NCI-H2196 treated with DMSO at 0.1 percent for 48 hours (cell line): ENCODE data around the gene TSPAN14.
"Not testable (repeated sequence)": the region's sequence is repeated elsewhere in the genome, so short reads cannot be mapped to it uniquely, and the experiment has no call there.

ENCODE experiments used
- DNase-seq: peaks from one replicate; lab custom pipeline; 2025; ENCODE audit not compliant: unreplicated experiment; lab: John Stamatoyannopoulos, UW

TSPAN14 gene

DNA sequence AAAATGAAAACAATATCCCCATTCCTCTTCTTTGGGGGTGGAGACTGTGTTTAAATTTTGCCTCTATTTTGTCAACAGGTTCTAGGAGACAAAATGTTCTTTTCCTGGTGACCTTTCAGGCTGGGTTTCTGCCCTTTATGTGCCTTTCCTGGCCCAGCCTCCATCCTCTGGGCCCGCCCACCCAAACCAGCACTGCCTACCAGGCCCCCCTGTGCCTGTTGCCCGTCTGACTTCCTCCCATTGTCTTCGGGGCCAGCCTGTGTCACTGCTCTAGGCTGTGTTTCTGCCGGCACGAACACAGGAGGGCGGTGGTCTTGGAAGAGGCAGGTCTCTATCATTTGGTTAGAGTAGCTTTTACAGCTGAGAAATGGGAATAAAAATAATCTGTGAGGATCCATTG, 13.9 kb downstream of the TSPAN14 start:
- DNase-seq = no peak

DNA sequence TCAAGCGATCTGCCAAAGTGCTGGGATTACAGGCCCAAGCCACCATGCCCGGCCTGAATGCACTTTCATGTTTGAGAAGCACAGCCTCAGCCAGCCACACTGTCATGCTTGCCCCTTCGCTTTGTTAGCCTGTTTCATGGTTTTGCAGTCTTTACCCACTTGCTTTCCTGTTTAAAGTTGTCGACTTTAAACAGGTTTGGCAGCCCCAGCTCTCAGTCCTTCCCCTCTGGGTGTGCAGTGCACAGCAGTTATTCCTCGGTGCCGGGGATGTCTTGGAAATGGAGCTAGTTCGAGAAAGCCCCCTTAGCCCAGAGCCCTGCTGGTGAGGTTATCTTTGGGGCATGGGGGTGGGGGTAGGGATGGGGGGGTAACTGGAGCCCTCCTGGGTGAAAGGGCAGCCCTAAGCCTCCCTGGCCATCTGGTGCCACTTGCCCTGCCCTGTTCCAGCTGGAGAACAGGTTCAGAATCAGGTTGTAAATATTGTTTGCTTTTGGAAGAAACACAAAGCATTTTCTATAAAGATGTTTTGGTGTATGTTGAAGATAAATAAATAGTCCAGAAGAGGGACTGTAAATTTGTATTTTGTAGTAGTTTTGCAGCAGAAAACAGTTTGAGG, 14.8 kb downstream of the TSPAN14 start:
- DNase-seq = no peak

DNA sequence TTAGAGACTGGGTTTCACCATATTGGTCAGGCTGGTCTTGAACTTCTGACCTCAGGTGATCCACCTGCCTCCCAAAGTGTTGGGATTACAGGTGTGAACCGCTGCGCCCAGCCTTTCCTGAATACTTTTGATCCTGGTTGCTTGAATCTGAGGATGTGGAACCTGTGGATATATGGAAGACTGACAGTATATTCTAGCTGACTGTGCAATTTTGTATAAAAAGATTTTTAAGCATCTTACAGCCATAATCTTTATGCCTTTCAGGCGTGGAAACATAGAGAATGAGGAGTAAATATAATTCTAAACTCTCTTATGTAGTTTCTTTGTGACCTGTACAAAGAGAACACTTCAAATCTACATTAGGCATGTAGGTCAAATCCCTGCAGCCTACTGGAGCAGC, 16.2 kb downstream of the TSPAN14 start:
- no peak for DNase-seq

DNA sequence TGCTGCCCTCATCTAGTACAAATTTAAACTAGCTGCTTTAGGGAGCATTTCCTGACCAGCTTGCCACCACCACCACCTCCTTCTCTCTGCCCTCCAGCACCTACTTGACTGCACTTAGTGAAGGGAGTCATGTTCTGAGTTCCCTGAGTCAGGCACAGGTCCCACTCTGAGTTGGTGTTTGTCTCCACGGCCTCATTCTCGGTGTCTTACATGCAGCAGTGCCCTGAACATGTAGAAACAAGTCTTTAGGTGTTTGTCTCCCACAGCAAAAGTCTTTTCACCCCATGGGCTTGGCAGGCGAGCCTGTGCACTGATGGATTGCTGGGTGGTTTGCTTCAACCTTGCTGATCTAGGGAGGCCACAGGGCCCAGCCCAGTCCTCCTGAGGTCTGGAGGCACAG, 16.9 kb downstream of the TSPAN14 start:
- no peak for DNase-seq

DNA sequence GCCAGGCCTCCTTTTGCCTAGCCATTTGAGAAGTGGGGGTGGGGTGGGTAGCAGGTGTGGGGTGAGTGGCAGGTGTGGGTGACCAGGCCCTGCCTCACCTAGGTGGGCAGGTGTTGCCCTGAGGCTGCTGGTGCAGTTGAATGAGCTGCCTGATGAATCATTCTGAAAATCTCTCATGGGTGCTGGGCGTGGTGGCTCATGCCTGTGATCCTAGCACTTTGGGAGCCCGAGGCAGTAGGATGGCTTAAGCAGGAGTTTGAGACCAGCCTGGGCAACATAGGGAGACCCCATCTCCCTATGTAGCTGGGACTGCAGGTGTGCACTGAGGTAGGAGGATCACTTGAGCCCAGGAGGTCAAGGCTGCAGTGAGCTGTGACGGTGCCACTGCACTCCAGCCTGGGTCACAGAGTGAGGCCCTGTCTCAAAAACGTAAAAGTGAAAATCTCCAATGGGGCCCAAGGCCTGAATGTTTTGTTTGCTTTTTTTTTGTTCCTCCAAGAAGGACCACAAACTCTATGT, 17.7 kb downstream of the TSPAN14 start:
- DNase-seq = no peak

DNA sequence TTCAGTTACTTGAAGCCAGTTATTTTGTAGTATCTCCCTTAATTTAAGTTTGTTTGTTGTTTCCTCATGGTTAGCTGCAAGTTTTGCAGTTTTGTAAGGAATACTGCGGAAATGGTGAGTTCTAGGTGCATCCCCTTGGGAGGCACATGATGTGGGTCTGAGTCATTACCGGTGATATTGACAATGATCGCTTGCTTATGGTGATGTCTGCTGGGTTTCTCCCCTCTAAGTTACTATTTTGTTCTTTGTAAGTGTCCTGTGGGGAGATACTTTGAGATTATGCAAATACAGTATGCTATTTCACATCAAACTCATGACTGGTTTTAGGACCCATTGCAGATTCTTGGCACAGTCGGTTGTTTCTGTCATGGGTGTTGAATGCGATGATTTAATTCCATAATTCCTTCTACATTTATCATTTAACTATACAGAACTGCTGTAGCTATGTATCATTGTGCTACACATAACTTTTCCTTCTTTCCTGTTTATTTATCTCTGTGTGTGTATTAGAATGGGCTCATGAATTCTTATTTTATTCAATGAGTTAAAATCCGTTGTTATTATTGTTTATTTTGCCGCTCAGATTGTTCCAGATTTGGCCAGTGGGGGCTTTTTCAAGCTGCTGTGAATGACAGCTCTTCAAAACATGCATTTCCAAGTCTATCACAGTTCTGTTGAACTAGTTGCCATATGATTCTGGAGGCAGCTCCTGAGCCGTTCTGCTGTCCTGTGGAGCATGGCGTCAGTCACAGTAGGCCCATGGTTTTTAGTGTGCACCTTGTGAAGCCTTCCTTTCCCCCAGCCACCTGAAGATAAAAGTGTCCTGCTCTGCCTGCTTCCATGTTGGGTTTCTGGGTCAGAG, 18.4 kb downstream of the TSPAN14 start:
- no peak for DNase-seq

DNA sequence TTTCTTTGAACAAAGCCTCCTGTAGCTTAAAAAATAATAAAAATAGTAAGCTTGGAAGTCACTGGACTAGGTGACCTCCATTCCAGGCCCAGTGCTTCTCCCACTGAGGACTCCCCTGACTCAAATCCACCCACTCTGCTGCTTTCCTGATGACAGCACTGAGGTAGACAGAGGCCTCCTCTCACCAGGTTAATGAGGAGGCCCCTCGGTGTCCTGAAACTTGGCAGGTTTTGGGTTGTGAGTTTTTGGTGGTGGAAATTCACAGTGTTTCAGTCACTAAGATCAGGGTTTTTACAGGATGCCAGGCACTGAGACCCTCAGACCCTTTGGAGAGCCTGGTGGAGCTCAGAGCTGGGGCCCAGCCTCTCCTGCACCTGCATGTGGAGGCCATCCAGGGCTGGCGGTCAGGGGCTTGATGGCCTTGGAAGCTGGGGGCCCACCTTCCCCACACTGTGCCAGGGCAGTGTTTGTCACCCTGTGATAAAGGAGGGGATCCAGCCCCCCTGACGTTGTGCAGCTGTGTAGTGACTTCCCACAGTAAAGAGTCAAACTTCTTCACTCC, 19.1 kb downstream of the TSPAN14 start:
- no peak for DNase-seq

DNA sequence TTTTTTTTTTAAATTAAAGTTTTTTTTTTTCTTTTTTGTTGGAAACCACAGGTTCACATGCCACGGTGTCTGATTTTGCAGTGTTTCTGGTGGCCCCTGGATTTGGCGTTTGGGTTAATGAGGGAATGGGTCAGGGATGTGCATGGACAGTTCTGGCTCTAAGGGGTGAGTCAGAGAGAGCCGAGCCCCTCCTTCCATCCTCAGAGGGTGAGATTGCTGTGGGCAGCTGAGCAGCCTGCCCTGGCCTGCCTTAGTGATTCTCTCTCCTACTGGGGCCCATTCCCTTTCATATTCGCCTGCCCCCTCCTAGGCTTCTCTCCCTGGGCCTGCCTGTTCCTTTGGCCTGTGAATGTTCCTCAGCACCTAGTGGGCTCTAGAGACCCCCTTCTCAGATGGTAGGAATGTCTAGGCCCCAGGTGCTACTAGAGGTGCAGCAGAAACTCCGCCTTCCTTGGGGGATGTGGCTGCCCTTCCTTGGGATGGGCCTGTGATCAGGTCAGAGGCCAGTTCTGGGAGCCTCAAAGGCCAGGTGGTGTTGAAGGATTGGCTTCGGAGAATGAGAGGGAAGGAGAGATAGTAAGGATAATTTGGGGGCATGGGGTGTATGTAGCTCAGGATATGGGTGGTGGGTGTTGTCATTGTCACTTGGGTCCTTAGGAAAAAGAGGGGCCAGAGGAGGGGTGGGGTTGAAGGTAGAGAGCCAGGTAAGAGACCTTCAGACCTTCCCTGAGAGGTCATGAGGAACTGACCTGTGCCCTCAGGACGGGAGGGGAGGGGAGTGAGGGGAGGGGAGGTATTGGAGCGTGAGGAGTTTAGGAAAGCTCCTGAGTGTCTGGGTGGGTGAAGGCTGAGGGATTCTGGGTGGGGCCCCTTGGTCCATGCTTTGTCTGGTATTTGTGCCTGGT, 19.8 kb downstream of the TSPAN14 start:
- no peak for DNase-seq

DNA sequence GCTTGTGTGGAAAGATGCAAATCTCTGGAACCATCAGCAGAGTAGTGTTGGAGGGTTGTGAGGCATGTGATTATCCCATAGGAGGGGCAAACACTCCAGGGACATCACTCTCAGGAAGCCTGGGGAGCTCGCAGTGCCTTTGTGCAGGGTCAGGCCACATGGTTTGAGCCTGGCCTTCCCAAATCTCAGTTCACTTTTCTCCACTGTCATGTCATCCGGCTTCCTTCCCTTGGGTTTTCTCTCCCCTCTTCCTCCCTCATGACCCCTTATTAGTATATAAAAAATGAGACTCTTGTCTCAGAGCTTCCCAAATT, 20.4 kb downstream of the TSPAN14 start:
- DNase-seq = no peak

DNA sequence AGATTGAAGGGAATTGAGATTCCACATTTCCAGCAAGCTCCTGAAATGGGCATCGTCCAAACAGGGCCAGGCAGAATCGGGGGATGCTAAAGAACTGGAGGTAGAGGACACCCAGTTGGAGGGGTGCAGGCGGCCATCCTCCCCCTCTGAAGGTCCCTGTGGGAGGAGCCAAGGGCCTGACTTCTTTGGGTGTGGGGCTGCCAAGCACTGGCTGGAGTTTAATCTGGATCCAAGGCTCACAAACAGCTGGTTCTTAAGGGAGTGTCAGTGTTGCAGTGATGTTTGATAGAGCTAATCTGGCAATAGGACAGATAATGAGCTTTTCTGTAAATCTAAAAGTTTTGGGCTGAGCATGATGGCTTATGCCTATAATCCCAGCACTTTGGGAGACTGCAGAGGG, 20.8 kb downstream of the TSPAN14 start:
- DNase-seq = no peak

DNA sequence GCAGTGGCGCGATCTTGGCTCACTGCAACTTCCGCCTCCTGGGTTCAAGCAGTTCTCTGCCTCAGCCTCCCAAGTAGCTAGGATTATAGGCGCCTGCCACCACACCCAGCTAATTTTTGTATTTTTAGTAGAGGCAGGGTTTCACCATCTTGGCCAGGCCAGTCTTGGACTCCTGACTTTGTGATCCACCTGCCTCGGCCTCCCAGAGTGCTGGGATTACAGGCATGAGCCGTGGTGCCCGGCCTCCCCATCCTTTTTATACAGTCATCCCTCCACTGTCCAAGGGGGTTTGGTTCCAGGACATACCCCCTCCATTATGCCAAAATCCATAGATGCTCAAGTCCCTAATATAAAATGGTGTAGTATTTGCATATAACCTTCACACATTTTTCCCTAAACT, 21.5 kb downstream of the TSPAN14 start:
- DNase-seq = not testable (repeated sequence)

DNA sequence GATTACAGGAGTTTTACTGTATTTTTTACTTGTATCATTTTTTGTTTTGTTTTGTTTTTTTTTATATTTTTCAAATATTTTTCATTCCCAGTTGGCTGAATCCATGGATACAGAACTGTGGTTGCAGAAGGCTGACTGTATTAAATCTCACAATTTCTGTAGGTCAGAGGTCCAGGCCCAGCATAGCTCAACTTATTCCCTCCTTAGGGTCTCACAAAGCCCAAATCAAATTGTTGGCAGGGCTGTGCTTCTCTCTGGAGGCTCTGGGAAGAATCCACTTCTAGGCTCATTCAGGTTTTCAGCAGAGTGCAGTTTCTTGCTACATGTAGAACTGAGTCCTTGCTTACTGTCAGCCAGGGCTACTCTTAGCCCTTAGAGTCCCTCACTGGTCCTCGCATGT, 22.6 kb downstream of the TSPAN14 start:
- DNase-seq = no peak

DNA sequence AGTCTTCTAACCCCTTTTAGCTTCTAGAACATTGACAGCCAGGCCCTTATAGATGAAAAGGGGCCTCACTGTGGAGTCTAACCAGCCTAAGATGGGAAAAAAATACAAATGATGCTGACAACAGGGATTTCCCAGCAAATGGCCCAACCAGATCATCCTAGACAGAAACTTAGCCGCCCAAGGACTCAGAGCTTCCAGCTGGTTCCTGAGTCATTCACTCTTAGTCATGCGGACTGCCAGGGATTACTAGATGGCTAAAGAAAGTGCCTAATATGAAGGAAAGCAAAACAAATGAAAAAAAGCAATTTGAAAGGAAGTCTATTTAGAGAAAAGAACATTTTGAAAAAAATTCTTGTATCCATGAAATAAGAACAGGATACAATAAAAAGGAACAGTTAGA, 23.7 kb downstream of the TSPAN14 start:
- DNase-seq = no peak

DNA sequence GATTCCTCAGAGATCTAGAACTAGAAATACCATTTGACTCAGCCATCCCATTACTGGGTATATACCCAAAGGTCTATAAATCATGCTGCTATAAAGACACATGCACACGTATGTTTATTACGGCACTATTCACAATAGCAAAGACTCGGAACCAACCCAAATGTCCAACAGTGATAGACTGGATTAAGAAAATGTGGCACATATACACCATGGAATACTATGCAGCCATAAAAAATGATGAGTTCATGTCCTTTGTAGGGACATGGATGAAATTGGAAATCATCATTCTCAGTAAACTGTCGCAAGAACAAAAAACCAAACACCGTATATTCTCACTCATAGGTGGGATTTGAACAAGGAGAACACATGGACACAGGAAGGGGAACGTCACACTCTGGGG, 26.3 kb downstream of the TSPAN14 start:
- not testable (repeated sequence) for DNase-seq

DNA sequence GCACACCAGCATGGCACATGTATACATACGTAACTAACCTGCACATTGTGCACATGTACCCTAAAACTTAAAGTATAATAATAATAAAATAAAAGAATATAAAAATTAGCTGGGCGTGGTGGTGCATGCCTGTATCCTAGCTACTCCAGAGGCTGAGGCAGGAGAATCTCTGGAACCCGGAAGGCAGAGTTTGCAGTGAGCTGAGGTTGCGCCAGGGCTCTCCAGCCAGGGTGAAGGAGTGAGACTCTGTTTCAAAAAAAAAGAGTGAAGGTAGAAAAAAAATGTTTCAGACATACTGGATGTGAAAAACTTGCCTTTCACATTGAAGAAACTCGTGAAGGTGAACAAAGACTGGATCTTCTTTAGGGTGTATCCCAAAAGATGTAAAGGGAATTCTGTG, 26.7 kb downstream of the TSPAN14 start:
- DNase-seq = no peak

DNA sequence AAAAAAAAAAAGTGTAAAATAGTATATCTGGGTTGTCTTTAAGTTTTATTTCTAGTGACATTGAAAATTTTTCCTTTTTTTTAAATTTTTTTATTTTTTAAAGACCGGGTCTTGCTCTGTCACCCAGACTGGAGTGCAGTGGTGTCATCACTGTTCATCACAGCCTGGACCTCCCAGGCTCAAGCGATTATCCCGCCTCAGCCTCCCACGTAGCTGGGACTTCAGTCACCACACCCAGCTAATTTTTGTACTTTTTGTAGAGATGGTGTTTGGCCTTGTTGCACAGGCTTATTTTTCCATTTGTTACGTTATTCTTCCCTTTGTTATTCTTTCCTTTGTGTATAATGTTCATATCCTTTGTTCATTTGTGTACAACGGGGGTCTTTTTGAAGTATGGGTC, 30.1 kb downstream of the TSPAN14 start:
- DNase-seq = no peak

DNA sequence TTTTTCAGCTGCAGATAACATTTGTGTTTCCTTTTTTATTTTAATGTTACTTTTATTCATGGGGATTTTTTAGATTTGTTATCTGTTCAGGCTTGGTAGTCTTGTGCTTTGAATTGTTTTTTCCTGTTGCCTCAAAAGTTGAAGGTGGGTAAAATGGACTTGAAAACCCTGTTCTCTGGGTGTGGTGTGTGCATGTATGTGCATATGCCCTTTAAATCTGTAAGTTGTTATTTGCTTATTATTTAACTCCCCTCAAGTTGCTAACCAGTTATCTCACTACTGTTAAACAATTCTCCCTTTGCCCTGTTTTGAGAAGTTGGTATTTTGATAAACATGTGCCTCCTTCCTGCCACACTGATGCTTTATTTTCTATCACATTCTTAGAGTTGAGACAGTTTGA, 30.6 kb downstream of the TSPAN14 start:
- no peak for DNase-seq

DNA sequence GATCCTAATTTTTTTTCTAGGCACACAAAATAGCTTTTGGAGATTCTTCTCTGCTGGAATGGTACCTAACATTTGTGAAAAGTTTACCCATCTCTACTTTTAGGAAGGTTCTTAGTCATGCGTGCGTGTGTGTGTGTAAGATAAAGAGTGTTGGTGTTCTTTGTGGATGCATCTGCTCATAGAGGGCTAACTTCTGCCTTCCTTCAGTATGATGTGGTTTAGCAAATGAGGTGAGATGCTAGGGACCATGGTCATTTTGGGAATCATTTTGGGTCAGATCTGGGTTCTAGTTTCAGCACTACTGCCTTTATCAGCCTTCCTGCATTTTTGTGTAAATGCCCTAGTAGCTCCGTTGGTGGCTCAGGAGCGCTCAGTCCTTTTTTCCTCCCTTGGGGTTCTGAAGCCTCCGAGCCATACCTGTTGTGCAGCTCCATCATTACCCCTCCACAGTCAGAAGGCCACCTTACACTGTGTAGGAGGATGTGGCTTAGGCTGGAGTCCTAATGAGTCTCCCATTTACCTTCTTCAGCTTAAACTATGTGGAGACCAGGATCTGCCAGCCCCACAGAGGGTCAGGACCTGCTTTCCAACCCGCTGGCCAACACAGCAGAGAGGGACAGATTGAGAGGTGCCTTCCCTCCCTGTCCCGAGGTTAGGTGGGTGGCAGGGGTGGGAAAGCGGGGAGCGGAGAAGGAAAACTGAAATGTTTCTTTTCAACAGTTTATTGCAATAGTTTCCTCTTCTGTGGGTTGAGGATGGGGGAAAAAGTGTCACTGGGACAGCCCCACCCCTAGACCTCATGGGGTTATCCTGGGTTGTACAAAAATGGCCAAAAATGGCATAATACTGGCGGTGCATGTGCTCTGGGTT, 31.2 kb downstream of the TSPAN14 start:
- no peak for DNase-seq

DNA sequence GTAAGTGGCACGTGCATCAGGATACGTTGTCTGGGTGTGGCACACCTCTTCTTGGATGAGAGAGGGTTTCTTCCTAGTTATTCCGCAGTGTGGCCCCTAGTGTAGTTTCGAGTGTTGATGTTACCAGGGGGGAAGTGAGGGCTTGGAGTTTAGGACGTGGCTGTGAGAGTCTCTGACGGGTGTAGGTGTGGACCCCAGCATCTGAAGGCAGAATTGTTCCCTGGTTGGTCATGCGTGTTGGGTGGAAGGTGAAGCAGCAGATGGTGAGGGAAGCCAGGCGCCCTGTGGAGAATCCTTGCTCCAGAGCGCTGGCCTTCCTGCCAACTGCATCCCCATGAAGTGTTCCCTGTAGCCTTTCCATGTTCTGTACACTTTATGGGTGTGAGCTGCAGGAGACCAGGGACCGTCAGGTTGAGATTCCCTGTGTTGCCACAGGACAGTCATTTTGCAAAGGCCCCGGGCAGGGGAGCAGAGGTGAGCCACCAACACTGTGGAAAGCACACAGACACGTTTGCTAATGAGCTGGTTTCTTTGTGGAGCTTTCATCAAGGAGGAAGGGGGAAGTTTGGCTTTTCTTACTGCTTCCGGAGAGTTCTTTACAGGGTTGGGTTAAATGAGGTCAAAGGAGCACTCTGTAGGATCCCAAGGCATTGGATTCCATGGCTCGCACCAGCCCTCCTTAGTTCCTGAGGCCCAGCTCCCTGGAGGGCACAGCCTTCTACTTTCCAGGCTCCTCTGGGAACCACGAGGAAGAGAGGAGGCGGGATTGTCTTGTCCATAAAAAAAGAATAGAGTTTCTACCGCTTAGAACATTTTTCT, 32.0 kb downstream of the TSPAN14 start:
- no peak for DNase-seq
